ENCODE data around the gene S100A11.

- TF ChIP-seq CTCF (conservative IDR thresholded peaks at IDR 0.05) (no peak), ZFX (IDR thresholded peaks at IDR 0.05) (no peak; the same call in 1 of the 2 replicates)
Observed at GRCh38 chr1:152084853-152085252, 48.0 kb upstream of the S100A11 start.

All from C4-2B (cell line).